ENCODE results near the gene LY6G5C.

- TF ChIP-seq ZBTB33 (IDR thresholded peaks at IDR 0.05), result no peak
- no peak for TF ChIP-seq ATF3 (IDR thresholded peaks at IDR 0.05)
- no peak for TF ChIP-seq CTCF (IDR thresholded peaks at IDR 0.05; ENCODE audit: low read depth, low read length, missing input control)
- TF ChIP-seq YY1 (IDR thresholded peaks at IDR 0.05), result no peak
- TF ChIP-seq GABPA (IDR thresholded peaks at IDR 0.05 in 1 of 2, conservative IDR thresholded peaks at IDR 0.05 in 1 of 2), result no peak
- TF ChIP-seq REST (IDR thresholded peaks at IDR 0.05), result no peak
- TF ChIP-seq EGR1 (IDR thresholded peaks at IDR 0.05; ENCODE audit: low read depth in 2 of 2), result no peak
- TF ChIP-seq TAF1 (conservative IDR thresholded peaks at IDR 0.05), result no peak
- TF ChIP-seq HNF4A (conservative IDR thresholded peaks at IDR 0.05), result no peak
- TF ChIP-seq FOXA1 (IDR thresholded peaks at IDR 0.05), result no peak
- TF ChIP-seq RAD21 (IDR thresholded peaks at IDR 0.05), result no peak
- TF ChIP-seq RXRA (IDR thresholded peaks at IDR 0.05), result no peak
- TF ChIP-seq SP1 (IDR thresholded peaks at IDR 0.05), result no peak
- no peak for TF ChIP-seq MAX (IDR thresholded peaks at IDR 0.05)
Observed at GRCh38 chr6:31686483-31686882, 5.6 kb upstream of the LY6G5C start.

Measured in liver (tissue), 3 donors.